SK-N-SH (cell line): ENCODE results near the gene EEF1AKMT3. TPM values are rescaled to one million over a fixed set of nuclear protein-coding genes. Genes with fewer than 3 reads are reported as not detected.

Source experiments
- CTCF ChIA-PET: fragments of 300-600, 350-600 bp; formaldehyde crosslinking; extraction: SDS; loops from one replicate; lab custom pipeline; 2021; lab: Yijun Ruan, JAX
- POLR2A ChIA-PET: fragments of 350-600 bp; sonication (Branson Sonifier 250); formaldehyde crosslinking; extraction: SDS; loops from one replicate; lab custom pipeline; 2020; ENCODE audit warnings: antibody characterized with exemption, inconsistent platforms; lab: Yijun Ruan, JAX
- DNase-seq: peaks from one replicate; pipeline ENCODE4 v3.0.0; 2012
- H2AFZ ChIP-seq: fragments of 200-600 bp; sonication (generic); 2 replicates; pipeline ENCODE4 v1.8.1; 2016; ENCODE audit warnings: antibody characterized with exemption, mild to moderate bottlenecking, low read depth
- H3F3A ChIP-seq: fragments of 200-600 bp; sonication (generic); replicated peaks from 2 replicates; pipeline ENCODE3; 2016; ENCODE audit warnings: antibody characterized with exemption, mild to moderate bottlenecking; ENCODE audit not compliant: insufficient read depth
- H3K27ac ChIP-seq, 2 experiments: fragments of 200-500 bp in 1 of 2; fragments of 200-600 bp in 1 of 2; sonication (Bioruptor generic) in 1 of 2; sonication (generic), shearing (Covaris generic) in 1 of 2; 2 replicates each; pipeline versions ENCODE4 v1.5.1 to v1.6.1; 2014 to 2016; ENCODE audit warnings: low read depth in 2 of 2, inconsistent platforms in 1 of 2, low read length in 1 of 2, mild to moderate bottlenecking in 1 of 2, mixed read lengths in 1 of 2
- H3K27me3 ChIP-seq: fragments of 200-600 bp; sonication (generic), shearing (Covaris generic); 2 replicates; pipeline ENCODE4 v1.6.1; 2016; ENCODE audit warnings: mixed run types; ENCODE audit not compliant: insufficient read depth
- H3K36me3 ChIP-seq, 2 experiments: fragments of 200-500 bp in 1 of 2; fragments of 200-600 bp in 1 of 2; sonication (Bioruptor generic) in 1 of 2; sonication (generic) in 1 of 2; replicated peaks in 1 of 2; 2 replicates each; pipeline versions ENCODE3 to v1.5.1; 2014 to 2016; ENCODE audit warnings: low read length in 1 of 2, mild to moderate bottlenecking in 1 of 2; ENCODE audit not compliant: insufficient read depth in 2 of 2, control insufficient read depth in 1 of 2
- H3K4me1 ChIP-seq, 2 experiments: fragments of 200-500 bp in 1 of 2; fragments of 200-600 bp in 1 of 2; sonication (Bioruptor generic) in 1 of 2; sonication (generic), shearing (Covaris generic) in 1 of 2; 2 replicates each; pipeline versions ENCODE4 v1.5.1 to v1.6.1; 2014 to 2016; ENCODE audit warnings: low read depth in 1 of 2, low read length in 1 of 2, mixed run types in 1 of 2; ENCODE audit not compliant: insufficient read depth in 2 of 2, control insufficient read depth in 1 of 2
- H3K4me2 ChIP-seq: fragments of 200-600 bp; sonication (generic), shearing (Covaris generic); 2 replicates; pipeline ENCODE4 v1.6.1; 2017; ENCODE audit warnings: mixed run types
- H3K4me3 ChIP-seq, 2 experiments: fragments of 200-500 bp in 1 of 2; fragments of 200-600 bp in 1 of 2; sonication (Bioruptor generic) in 1 of 2; sonication (generic), shearing (Covaris generic) in 1 of 2; 2 replicates each; pipeline versions ENCODE4 v1.5.1 to v1.8.1; 2014 to 2016; ENCODE audit warnings: low read depth in 2 of 2, inconsistent platforms in 1 of 2, low read length in 1 of 2, mild to moderate bottlenecking in 1 of 2, mixed read lengths in 1 of 2, moderate library complexity in 1 of 2
- H3K79me2 ChIP-seq: fragments of 200-600 bp; sonication (generic); 2 replicates; pipeline ENCODE4 v1.8.1; 2017; ENCODE audit warnings: mild to moderate bottlenecking; ENCODE audit not compliant: insufficient read depth
- H3K9ac ChIP-seq: fragments of 200-600 bp; sonication (generic); 2 replicates; pipeline ENCODE4 v1.6.1; 2017; ENCODE audit warnings: mixed run types
- H3K9me2 ChIP-seq: fragments of 200-600 bp; sonication (generic); 2 replicates; pipeline ENCODE4 v1.6.1; 2017; ENCODE audit warnings: mixed run types
- H3K9me3 ChIP-seq: fragments of 200-600 bp; sonication (generic); 2 replicates; pipeline ENCODE4 v1.6.1; 2017; ENCODE audit warnings: mixed run types, mild to moderate bottlenecking, moderate library complexity
- H4K20me1 ChIP-seq: fragments of 200-600 bp; sonication (generic); 2 replicates; pipeline ENCODE4 v1.6.1; 2017; ENCODE audit warnings: mild to moderate bottlenecking, mixed run types; ENCODE audit not compliant: insufficient read depth
- CHD2 ChIP-seq: fragments of 150-350 bp; IDR thresholded peaks from 2 replicates; pipeline ENCODE4 v1.6.1; 2018; ENCODE audit warnings: low read length; ENCODE audit not compliant: partially characterized antibody
- CTCF ChIP-seq: fragments of 200-600 bp; sonication (generic); IDR thresholded peaks from 2 replicates; pipeline ENCODE4 v1.6.1; 2017; ENCODE audit warnings: antibody characterized with exemption, mild to moderate bottlenecking, moderate library complexity
- ELF1 ChIP-seq: IDR thresholded peaks from 2 replicates; pipeline ENCODE4 v1.4.0; 2012
- FOXM1 ChIP-seq: IDR thresholded peaks from 2 replicates; pipeline ENCODE4 v1.4.0; 2012; ENCODE audit warnings: low read depth, mild to moderate bottlenecking
- GABPA ChIP-seq: IDR thresholded peaks from 2 replicates; pipeline ENCODE4 v1.4.0; 2012; ENCODE audit warnings: low read depth, mild to moderate bottlenecking
- GATA2 ChIP-seq: sonication (generic); formaldehyde crosslinking; IDR thresholded peaks from 2 replicates; pipeline ENCODE4 v1.5.0; 2020; ENCODE audit warnings: mild to moderate bottlenecking, missing genetic modification reagents
- MAX ChIP-seq: IDR thresholded peaks from 2 replicates; pipeline ENCODE4 v1.4.0; 2012; ENCODE audit warnings: low read depth
- MXI1 ChIP-seq: IDR thresholded peaks from 2 replicates; pipeline ENCODE4 v1.6.1; 2012; ENCODE audit warnings: mild to moderate bottlenecking, low read depth, low read length, improper control_type of control experiment
- PBX3 ChIP-seq: IDR thresholded peaks from 2 replicates; pipeline ENCODE4; 2012
- POLR2AphosphoS5 ChIP-seq: IDR thresholded peaks from 2 replicates; pipeline ENCODE4 v1.6.1; 2012; ENCODE audit warnings: low read depth, low read length
- RAD21 ChIP-seq: IDR thresholded peaks from 2 replicates; pipeline ENCODE4 v1.6.1; 2012; ENCODE audit warnings: mild to moderate bottlenecking, low read length
- RCOR1 ChIP-seq: fragments of 150-350 bp; IDR thresholded peaks from 2 replicates; pipeline ENCODE4 v1.6.1; 2017; ENCODE audit warnings: antibody characterized with exemption, low read length
- REST ChIP-seq: IDR thresholded peaks from 2 replicates; pipeline ENCODE4 v1.6.1; 2012; ENCODE audit warnings: mild to moderate bottlenecking, low read depth, low read length, moderate library complexity
- RFX5 ChIP-seq: IDR thresholded peaks from 2 replicates; pipeline ENCODE4 v1.6.1; 2012; ENCODE audit warnings: mild to moderate bottlenecking, improper control_type of control experiment, low read length
- SIN3A ChIP-seq: IDR thresholded peaks from 2 replicates; pipeline ENCODE4 v1.6.1; 2012; ENCODE audit warnings: low read depth, mild to moderate bottlenecking, low read length, moderate library complexity, borderline replicate concordance
- SMC3 ChIP-seq: IDR thresholded peaks from 2 replicates; pipeline ENCODE4 v1.6.1; 2012; ENCODE audit warnings: low read depth, low read length, improper control_type of control experiment
- TAF1 ChIP-seq: IDR thresholded peaks from 2 replicates; pipeline ENCODE4 v1.6.1; 2012; ENCODE audit warnings: low read depth, mild to moderate bottlenecking, low read length, moderate library complexity, borderline replicate concordance
- TCF12 ChIP-seq: IDR thresholded peaks from 2 replicates; pipeline ENCODE4 v1.4.0; 2012
- USF1 ChIP-seq: IDR thresholded peaks from 2 replicates; pipeline ENCODE4 v1.4.0; 2012; ENCODE audit warnings: low read depth, borderline replicate concordance
- USF2 ChIP-seq: fragments of 150-350 bp; IDR thresholded peaks from 2 replicates; pipeline ENCODE4 v1.6.1; 2017; ENCODE audit warnings: antibody characterized with exemption, low read length, low read depth, borderline replicate concordance
- ZBTB33 ChIP-seq: IDR thresholded peaks from 2 replicates; pipeline ENCODE4 v1.4.0; 2012; ENCODE audit warnings: low read depth, borderline replicate concordance
- WGBS: methylation state at CpG from one replicate; pipeline ENCODE4 v1.1.6; 2017; ENCODE audit warnings: low lambda C conversion rate; 5-methylcytosine and 5-hydroxymethylcytosine counted together
- polyA plus RNA-seq, 3 experiments: library from polyadenylated mRNA; depleted of rRNA; stranded (reverse); fragments of >200 nt; gene quantifications; 2 replicates each; pipeline ENCODE4 v1.2.3, GENCODE V29; 2012

Gene EEF1AKMT3
- polyA plus RNA-seq, 1 of the 3 experiments (the other 2 are of a cell fraction) = 10.3 TPM

GRCh38 chr12:57726151-57726883 lies 46.1 kb upstream of the EEF1AKMT3 start:
- Histone ChIP-seq H3K27me3 (no peaks in the 10 kb centered on the region), H3F3A (peaks cover 18% of the 10 kb centered on the region), H3K4me1 (peaks cover 0 to 8% of the 10 kb centered on the region in 2 experiments; a peak in 1 of 4 replicates), H4K20me1 (no peaks in the 10 kb centered on the region), H3K9me3 (no peaks in the 10 kb centered on the region), H3K9ac (peak overlapping the region; percentile 82), H3K36me3 (peaks cover 3 to 18% of the 10 kb centered on the region in 2 experiments), H3K79me2 (no peaks in the 10 kb centered on the region), H3K4me3 (peak overlapping the region; percentile 76 to 79), H3K27ac (peak overlapping the region; percentile 49 to 82; a peak in 3 of 4 replicates), H2AFZ (peak overlapping the region; percentile 89), H3K9me2 (no peaks in the 10 kb centered on the region), H3K4me2 (peak overlapping the region; percentile 85)
- WGBS = 8% methylated on average over 5 of the region's 79 CpGs
- peak; percentile 96 for DNase-seq
- POLR2A ChIA-PET = interaction anchor here (0.5 to 3.6 kb wide), 5 partner anchors 10 to 115 kb away, joined by 3 to 21 read pairs (median 7); partner anchors contain the start of genes ARHGEF25, CDK4 and TSPAN31
- CTCF ChIA-PET = interaction anchor here (0.6 to 9.4 kb wide), 35 partner anchors 10 to 487 kb away, joined by 3 to 133 read pairs (median 4); partner anchors contain the start of genes AGAP2, B4GALNT1, CDK4 and EEF1AKMT3
- TF ChIP-seq SIN3A (peak; percentile 28; the same call in 1 of the 2 replicates), CTCF (peak; percentile 86), GABPA (0 out of 2 replicates have a peak, but pooled peaks have one; percentile 30), MAX (peak; percentile 42), GATA2 (CRISPR knock-in tag) (no peak), MXI1 (peak; percentile 71), SMC3 (peak; percentile 28; the same call in 1 of the 2 replicates), FOXM1 (no peak), PBX3 (no peak), REST (0 out of 2 replicates have a peak, but pooled peaks have one; percentile 17), CHD2 (no peak), ELF1 (peak; percentile 30; the same call in 1 of the 2 replicates), ZBTB33 (no peak), RFX5 (0 out of 2 replicates have a peak, but pooled peaks have one; percentile 13), RAD21 (peak; percentile 56), TAF1 (peak; percentile 50; the same call in 1 of the 2 replicates), TCF12 (no peak), RCOR1 (no peak), USF1 (peak; percentile 44; the same call in 1 of the 2 replicates), POLR2AphosphoS5 (peak; percentile 44), USF2 (no peak)
